MCF 10A (cell line): ENCODE data around the gene CEBPZOS. TPM values are rescaled to one million over a fixed set of nuclear protein-coding genes. Genes with fewer than 3 reads are reported as not detected.

ENCODE experiments used
- BruUV-seq: library from RNA; stranded (reverse); fragments of 400-500 nt; replicated peaks from 2 replicates; lab custom pipeline; 2021; lab: Mats Ljungman, UMichigan
- CTCF ChIA-PET: fragments of 300-600 bp; sonication (Branson Sonifier 250); formaldehyde crosslinking; extraction: SDS; loops from one replicate; lab custom pipeline; 2021; ENCODE audit warnings: antibody characterized with exemption, inconsistent platforms; lab: Yijun Ruan, JAX
- POLR2A ChIA-PET: fragments of 300-600, 350-650 bp; sonication (Branson Sonifier 250); formaldehyde crosslinking; extraction: SDS; loops from one replicate; lab custom pipeline; 2020; ENCODE audit warnings: antibody characterized with exemption, inconsistent platforms; lab: Yijun Ruan, JAX
- DNase-seq: peaks from one replicate; pipeline ENCODE4 v3.0.0-alpha.2; 2018; ENCODE audit not compliant: unreplicated experiment
- H3K27ac Mint-ChIP-seq: one replicate; pipeline ENCODE4 v1.8.0; 2022; ENCODE audit warnings: mild to moderate bottlenecking, low read depth, mixed read lengths; ENCODE audit not compliant: unreplicated experiment
- H3K27me3 Mint-ChIP-seq: one replicate; pipeline ENCODE4 v1.8.0; 2022; ENCODE audit warnings: mixed read lengths; ENCODE audit not compliant: insufficient read depth, unreplicated experiment
- H3K36me3 Mint-ChIP-seq: one replicate; pipeline ENCODE4 v1.8.0; 2022; ENCODE audit warnings: mild to moderate bottlenecking, moderate library complexity, mixed read lengths; ENCODE audit not compliant: insufficient read depth, unreplicated experiment
- H3K4me1 Mint-ChIP-seq: one replicate; pipeline ENCODE4 v1.8.0; 2022; ENCODE audit warnings: mixed read lengths; ENCODE audit not compliant: insufficient read depth, unreplicated experiment
- H3K4me3 Mint-ChIP-seq: one replicate; pipeline ENCODE4 v1.8.0; 2022; ENCODE audit warnings: mild to moderate bottlenecking, moderate library complexity, mixed read lengths; ENCODE audit not compliant: unreplicated experiment
- H3K9me3 Mint-ChIP-seq: one replicate; pipeline ENCODE4 v1.8.0; 2022; ENCODE audit warnings: mixed read lengths; ENCODE audit not compliant: unreplicated experiment
- intact Hi-C: fragments of 100-400 bp; cut with micrococcal nuclease; formaldehyde crosslinking; loops from 2 replicates; pipeline ENCODE4 v1.14.1; 2022
- total RNA-seq: library from RNA; stranded (reverse); gene quantifications from 2 replicates; pipeline ENCODE4 v1.2.3, GENCODE V29; 2022
- TF ChIP-seq, protein P1 (sequence below): fragments of 200-600 bp; IDR thresholded peaks from one replicate; pipeline ENCODE4 v1.8.0; 2022; ENCODE audit warnings: antibody characterized with exemption, mild to moderate bottlenecking; ENCODE audit not compliant: unreplicated experiment

CEBPZOS gene
- total RNA-seq, 1 experiment from 2014 or later, result 38.5 TPM

DNA sequence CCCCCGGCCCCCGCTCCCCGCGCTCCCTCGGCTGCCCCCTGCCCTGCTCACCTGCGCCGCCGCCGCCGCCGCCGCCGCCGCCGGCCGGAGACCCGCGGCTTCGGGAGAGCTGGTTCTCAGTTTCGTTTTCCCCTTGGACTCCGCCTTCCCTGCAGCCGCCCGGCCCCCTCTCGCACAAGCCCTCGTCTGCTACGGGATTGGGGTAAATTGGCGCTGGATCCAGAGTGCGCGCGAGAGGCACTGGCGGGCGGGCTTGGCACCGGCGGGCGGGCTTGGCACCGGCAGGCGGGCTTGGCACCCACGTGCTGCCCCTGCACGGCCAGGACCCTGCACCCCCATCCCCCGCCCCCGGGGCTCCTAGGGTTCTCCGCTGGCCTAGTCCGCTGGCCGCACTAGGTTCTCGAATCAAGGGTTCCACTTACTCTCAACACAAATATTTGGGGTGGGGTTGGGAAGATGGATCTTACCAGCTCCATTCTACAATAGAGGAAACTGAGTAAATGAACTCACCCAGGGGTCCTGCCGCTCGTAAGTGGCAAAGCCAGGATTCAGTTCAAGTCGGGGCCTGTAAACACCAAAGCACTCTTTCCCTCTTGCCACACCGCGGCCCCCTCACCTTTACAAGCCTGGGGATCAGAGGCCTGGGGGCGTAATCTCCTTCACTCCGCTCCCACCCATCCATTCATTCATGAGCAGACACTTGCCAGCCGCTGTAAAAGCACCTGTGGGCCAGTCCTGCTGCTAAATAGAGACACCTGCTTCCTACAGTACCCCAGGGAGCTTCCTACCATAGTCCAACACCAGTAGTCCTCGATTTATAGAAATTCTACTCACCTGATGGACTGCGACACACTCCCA, 39.2 kb upstream of the CEBPZOS start, which contains the start of gene EIF2AK2:
EIF2AK2 (minus strand) TSS at position 124 of the 858 bp plus-strand sequence. CDS start 9,174 bp downstream, outside the sequence.
- peak within 1 kb of the TSS; percentile 90 for H3K27ac Mint-ChIP-seq
- peaks cover 28% of the 10 kb centered on the region for H3K4me1 Mint-ChIP-seq
- POLR2A ChIA-PET, result interaction anchor here (0.5 to 3.3 kb wide), 11 partner anchors 11 to 114 kb away, joined by 3 to 18 read pairs (median 4); partner anchors contain the start of genes CEBPZ, CEBPZOS, GPATCH11 and HEATR5B
- intact Hi-C loops, result no loop called here
- TF ChIP-seq, protein P1, sequence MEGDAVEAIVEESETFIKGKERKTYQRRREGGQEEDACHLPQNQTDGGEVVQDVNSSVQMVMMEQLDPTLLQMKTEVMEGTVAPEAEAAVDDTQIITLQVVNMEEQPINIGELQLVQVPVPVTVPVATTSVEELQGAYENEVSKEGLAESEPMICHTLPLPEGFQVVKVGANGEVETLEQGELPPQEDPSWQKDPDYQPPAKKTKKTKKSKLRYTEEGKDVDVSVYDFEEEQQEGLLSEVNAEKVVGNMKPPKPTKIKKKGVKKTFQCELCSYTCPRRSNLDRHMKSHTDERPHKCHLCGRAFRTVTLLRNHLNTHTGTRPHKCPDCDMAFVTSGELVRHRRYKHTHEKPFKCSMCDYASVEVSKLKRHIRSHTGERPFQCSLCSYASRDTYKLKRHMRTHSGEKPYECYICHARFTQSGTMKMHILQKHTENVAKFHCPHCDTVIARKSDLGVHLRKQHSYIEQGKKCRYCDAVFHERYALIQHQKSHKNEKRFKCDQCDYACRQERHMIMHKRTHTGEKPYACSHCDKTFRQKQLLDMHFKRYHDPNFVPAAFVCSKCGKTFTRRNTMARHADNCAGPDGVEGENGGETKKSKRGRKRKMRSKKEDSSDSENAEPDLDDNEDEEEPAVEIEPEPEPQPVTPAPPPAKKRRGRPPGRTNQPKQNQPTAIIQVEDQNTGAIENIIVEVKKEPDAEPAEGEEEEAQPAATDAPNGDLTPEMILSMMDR, result no peak
- H3K4me3 Mint-ChIP-seq, result peak within 1 kb of the TSS; percentile 84
- no peaks in the 10 kb centered on the region for H3K27me3 Mint-ChIP-seq
- peaks cover 15% of the 10 kb centered on the region for H3K9me3 Mint-ChIP-seq
- peak; percentile 90 for DNase-seq
- BruUV-seq, result TSS peak; percentile 47
- H3K36me3 Mint-ChIP-seq, result peaks cover 10% of the 10 kb centered on the region
- CTCF ChIA-PET, result interaction anchor here (0.7 to 2.1 kb wide), 4 partner anchors 9 to 12 kb away, joined by 3 to 11 read pairs (median 6); no protein-coding TSS in a partner anchor

DNA sequence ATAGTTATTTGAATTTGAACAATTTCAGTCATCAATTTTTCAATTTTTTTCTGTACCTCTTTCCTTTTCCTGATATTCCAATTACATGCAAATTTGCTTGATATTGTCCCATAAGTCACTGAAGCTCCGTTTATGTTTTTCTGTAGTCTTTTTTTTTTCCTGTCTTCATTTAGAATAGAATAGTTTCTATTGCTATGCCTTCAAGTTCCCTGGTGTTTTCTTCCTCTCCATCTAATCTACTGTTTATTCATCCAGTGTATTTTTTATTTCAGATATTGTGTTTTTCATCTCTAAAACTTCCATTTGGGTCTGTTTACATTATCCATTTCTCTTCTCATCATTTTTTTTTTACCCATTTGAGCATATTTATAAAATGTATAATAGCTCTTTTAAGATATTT, 31.5 kb upstream of the CEBPZOS start:
- H3K4me3 Mint-ChIP-seq, result no peak overlapping the region
- peaks cover 17% of the 10 kb centered on the region for H3K9me3 Mint-ChIP-seq
- ChIA-PET CTCF (interaction anchor here (0.7 kb wide), 2 partner anchors 13 to 1341 kb away, joined by 3 read pairs; no protein-coding TSS in a partner anchor), POLR2A (interaction anchor here (0.6 to 0.7 kb wide), 3 partner anchors 19 to 1147 kb away, joined by 3 to 4 read pairs (median 3); no protein-coding TSS in a partner anchor)
- no peak overlapping the region for H3K27ac Mint-ChIP-seq
- no peak for DNase-seq
- BruUV-seq, result no TSS peak
- H3K36me3 Mint-ChIP-seq, result no peaks in the 10 kb centered on the region
- no peaks in the 10 kb centered on the region for H3K27me3 Mint-ChIP-seq
- no peaks in the 10 kb centered on the region for H3K4me1 Mint-ChIP-seq
- TF ChIP-seq, protein P1, result no peak
- intact Hi-C loops, result no loop called here

DNA sequence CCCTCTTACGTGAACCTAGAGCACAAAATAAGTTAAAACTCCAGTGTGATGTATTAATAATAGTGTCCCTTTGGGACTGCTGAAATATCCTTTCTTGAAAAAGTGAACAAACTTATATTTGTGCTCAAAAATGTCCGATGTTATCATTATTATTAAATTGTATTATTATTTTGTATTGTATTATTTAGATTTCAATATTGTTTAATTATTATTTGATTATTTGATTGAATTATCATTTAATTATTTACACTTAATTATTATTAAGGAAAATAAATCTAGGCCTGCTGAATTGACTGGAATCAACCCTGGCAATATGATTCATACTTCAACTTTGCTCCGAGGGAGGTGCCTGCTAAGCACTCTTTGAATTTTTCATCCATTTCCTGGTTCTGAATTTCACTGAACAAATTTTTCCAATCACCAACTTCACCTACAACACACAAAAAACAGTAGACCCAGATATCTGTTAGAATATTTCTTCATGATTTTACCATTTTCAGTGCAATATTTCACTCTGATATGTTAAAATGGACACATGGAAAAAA, 28.6 kb upstream of the CEBPZOS start:
- CTCF ChIA-PET, result interaction anchor here (0.5 to 3.0 kb wide), 20 partner anchors 10 to 712 kb away, joined by 3 to 32 read pairs (median 3); partner anchors contain the start of genes EIF2AK2 and SULT6B1
- no TSS peak for BruUV-seq
- POLR2A ChIA-PET, result interaction anchor here (0.6 to 1.9 kb wide), 5 partner anchors 10 to 71 kb away, joined by 3 to 6 read pairs (median 3); partner anchors contain the start of genes CEBPZ and NDUFAF7
- no peak for DNase-seq
- H3K27me3 Mint-ChIP-seq, result no peaks in the 10 kb centered on the region
- no peak overlapping the region for H3K27ac Mint-ChIP-seq
- H3K36me3 Mint-ChIP-seq, result no peaks in the 10 kb centered on the region
- H3K4me1 Mint-ChIP-seq, result no peaks in the 10 kb centered on the region
- TF ChIP-seq, protein P1, result no peak
- intact Hi-C loops, result loop anchor here (2.0 kb wide), 2 partner anchors 63 to 709 kb away; partner anchors contain the start of genes CEBPZ and NDUFAF7
- H3K9me3 Mint-ChIP-seq, result peaks cover 17% of the 10 kb centered on the region
- no peak overlapping the region for H3K4me3 Mint-ChIP-seq
